ENCODE data around the gene GALNT14. TPM values are rescaled to one million over a fixed set of nuclear protein-coding genes. Genes with fewer than 3 reads are reported as not detected.

GALNT14 gene
- total RNA-seq, 1 experiment from 2014 or later, result 2.7 TPM

GRCh38 chr2:30975156-30975555, 163.1 kb downstream of the GALNT14 start:
- no peak for DNase-seq
- Histone ChIP-seq H2BK20ac (ENCODE audit: low read depth, low read length, poor library complexity, severe bottlenecking) (no peak overlapping the region), H2BK5ac (ENCODE audit: insufficient read length, low read length) (no peak overlapping the region), H3T11ph (ENCODE audit: low read length) (no peak overlapping the region), H3K56ac (ENCODE audit: insufficient read length, low read depth, low read length) (no peak overlapping the region), H4K5ac (ENCODE audit: insufficient read length, low read depth, low read length) (no peak overlapping the region), H3K23ac (ENCODE audit: insufficient read length, low read depth, low read length) (no peak overlapping the region), H4K20me1 (ENCODE audit: control insufficient read depth, insufficient read depth, insufficient read length) (no peaks in the 10 kb centered on the region), H2BK12ac (ENCODE audit: insufficient read length, low read depth, low read length) (no peak overlapping the region), H3K27me3 (ENCODE audit: insufficient read depth, low read length) (no peaks in the 10 kb centered on the region), H3K79me1 (ENCODE audit: insufficient read depth, low read depth, low read length, poor library complexity, severe bottlenecking) (no peaks in the 10 kb centered on the region), H3K79me2 (ENCODE audit: insufficient read depth, low read length) (no peaks in the 10 kb centered on the region), H2AK5ac (ENCODE audit: insufficient read length, low read length) (no peak overlapping the region), H4K8ac (replicated peaks; ENCODE audit: insufficient read length, low read depth, low read length) (no peak overlapping the region), H3K4ac (ENCODE audit: low read depth, low read length) (no peak overlapping the region), H3K4me1 (ENCODE audit: insufficient read depth, low read length) (no peaks in the 10 kb centered on the region), H2BK15ac (ENCODE audit: low read depth, low read length) (no peak overlapping the region), H2BK120ac (ENCODE audit: low read depth, low read length, poor library complexity, severe bottlenecking) (no peak overlapping the region), H3K23me2 (ENCODE audit: insufficient read length, low read depth, low read length, poor library complexity, severe bottlenecking) (peaks cover 3% of the 10 kb centered on the region), H3K18ac (ENCODE audit: insufficient read length, low read depth, low read length) (no peak overlapping the region), H3K9ac (ENCODE audit: extremely low read depth, insufficient read length, low read length) (no peak overlapping the region), H3K27ac (ENCODE audit: insufficient read length, low read depth, low read length) (no peak overlapping the region), H2AFZ (ENCODE audit: low read length) (no peak overlapping the region), H4K91ac (ENCODE audit: insufficient read length, low read depth, low read length) (no peak overlapping the region), H3K9me3 (ENCODE audit: control insufficient read depth, low read depth, low read length) (no peaks in the 10 kb centered on the region), H3K14ac (ENCODE audit: insufficient read depth, low read length) (no peak overlapping the region), H3K4me2 (ENCODE audit: insufficient read depth, insufficient read length, low read length) (no peak overlapping the region)
- WGBS (ENCODE audit: extremely low coverage, insufficient read length, low lambda C conversion rate), result no CpG with 5 or more reads among the region's 3 CpGs
- H3K4me1 Mint-ChIP-seq, result peaks cover 4 to 14% of the 10 kb centered on the region in 2 experiments; a peak in 2 of 4 replicates
- H3K4me3 Mint-ChIP-seq, result no peak overlapping the region
- no peaks in the 10 kb centered on the region for H3K9me3 Mint-ChIP-seq
- H3K27me3 Mint-ChIP-seq (ENCODE audit: low read depth), result peaks cover 4% of the 10 kb centered on the region; the same call in 1 of the 2 replicates
- no peaks in the 10 kb centered on the region; a peak in 1 of 7 replicates for H3K36me3 Mint-ChIP-seq (ENCODE audit: insufficient read depth in 1 of 3, low read depth in 3 of 3)
- TF ChIP-seq CTCF (conservative IDR thresholded peaks at IDR 0.05), result no peak
- no peak overlapping the region for H3K27ac Mint-ChIP-seq

Data from H9 (cell line).